Neural cell (in vitro differentiated cells): ENCODE measurements around the gene RNF4. TPM values are rescaled to one million over a fixed set of nuclear protein-coding genes. Genes with fewer than 3 reads are reported as not detected.

Experiments used
- H2AFZ ChIP-seq: fragments of 200-600, 300-800 bp; sonication (generic), shearing (Covaris generic); 2 replicates; pipeline ENCODE4 v1.6.0; 2014; ENCODE audit warnings: low read depth, mild to moderate bottlenecking, antibody characterized with exemption, low read length, moderate library complexity
- H3F3A ChIP-seq: fragments of 200-600 bp; shearing (Covaris generic); 2 replicates; pipeline ENCODE4 v1.6.1; 2016; ENCODE audit warnings: mild to moderate bottlenecking, moderate library complexity, mixed read lengths, antibody characterized with exemption, low read length; ENCODE audit not compliant: insufficient read depth, poor library complexity, severe bottlenecking
- H3K27ac ChIP-seq: fragments of 200-600, 300-800 bp; sonication (generic), shearing (Covaris generic); 2 replicates; pipeline ENCODE4 v1.5.1; 2014; ENCODE audit warnings: mild to moderate bottlenecking, low read length, moderate library complexity
- H3K27me3 ChIP-seq: fragments of 300-800, 200-600 bp; sonication (generic), shearing (Covaris generic); 2 replicates; pipeline ENCODE4 v1.6.0; 2014; ENCODE audit warnings: mild to moderate bottlenecking, low read depth, low read length, moderate library complexity; ENCODE audit not compliant: insufficient read depth
- H3K36me3 ChIP-seq: fragments of 300-800, 200-600 bp; sonication (generic), shearing (Covaris generic); 2 replicates; pipeline ENCODE4 v1.5.1; 2014; ENCODE audit warnings: mild to moderate bottlenecking, antibody characterized with exemption, low read length, moderate library complexity; ENCODE audit not compliant: insufficient read depth
- H3K4me2 ChIP-seq: fragments of 300-800, 200-600 bp; sonication (generic), shearing (Covaris generic); 2 replicates; pipeline ENCODE4 v1.6.0; 2014; ENCODE audit warnings: mild to moderate bottlenecking, low read length
- H3K4me3 ChIP-seq: fragments of 300-800, 200-600 bp; sonication (generic), shearing (Covaris generic); 2 replicates; pipeline ENCODE4 v1.5.1; 2014; ENCODE audit warnings: mild to moderate bottlenecking, low read length, moderate library complexity
- H3K79me2 ChIP-seq: fragments of 200-600 bp; shearing (Covaris generic); replicated peaks from 2 replicates; pipeline ENCODE4 v1.6.0; 2014; ENCODE audit warnings: mild to moderate bottlenecking, low read length, moderate library complexity; ENCODE audit not compliant: insufficient read depth
- H3K9ac ChIP-seq: fragments of 300-800, 200-600 bp; sonication (generic), shearing (Covaris generic); 2 replicates; pipeline ENCODE4 v1.6.1; 2016; ENCODE audit warnings: mild to moderate bottlenecking, low read length, mixed read lengths
- H3K9me2 ChIP-seq: fragments of 200-600 bp; shearing (Covaris generic); 2 replicates; pipeline ENCODE4 v1.6.1; 2016; ENCODE audit warnings: mild to moderate bottlenecking, low read length, mixed read lengths; ENCODE audit not compliant: insufficient read depth
- H3K9me3 ChIP-seq: fragments of 200-600, 300-800 bp; sonication (generic), shearing (Covaris generic); 2 replicates; pipeline ENCODE4 v1.6.1; 2016; ENCODE audit warnings: mild to moderate bottlenecking, mixed run types, low read length, moderate library complexity, mixed read lengths
- H4K20me1 ChIP-seq: fragments of 200-600 bp; shearing (Covaris generic); 2 replicates; pipeline ENCODE4 v1.6.1; 2016; ENCODE audit warnings: mild to moderate bottlenecking, mixed run types; ENCODE audit not compliant: insufficient read depth
- EP300 ChIP-seq: fragments of 450-650 bp; conservative IDR thresholded peaks from 2 replicates; pipeline ENCODE4 v1.6.1; 2014; ENCODE audit warnings: antibody characterized with exemption, mild to moderate bottlenecking, moderate library complexity; ENCODE audit not compliant: poor library complexity, severe bottlenecking
- EZH2 ChIP-seq: fragments of 200-600, 300-800 bp; shearing (Covaris generic), sonication (generic); IDR thresholded peaks from 2 replicates; pipeline ENCODE4 v1.6.1; 2014; ENCODE audit warnings: antibody characterized with exemption, low read length, borderline replicate concordance, mild to moderate bottlenecking; ENCODE audit not compliant: insufficient read depth, poor library complexity, severe bottlenecking
- MXI1 ChIP-seq: fragments of 450-650 bp; conservative IDR thresholded peaks from 2 replicates; pipeline ENCODE4 v1.6.1; 2014; ENCODE audit warnings: antibody characterized with exemption, mild to moderate bottlenecking; ENCODE audit not compliant: poor library complexity, severe bottlenecking
- POLR2AphosphoS5 ChIP-seq: IDR thresholded peaks from 2 replicates; pipeline ENCODE4 v1.6.1; 2012
- RAD21 ChIP-seq: fragments of 450-650 bp; conservative IDR thresholded peaks from 2 replicates; pipeline ENCODE4 v1.6.1; 2014; ENCODE audit warnings: antibody characterized with exemption, mild to moderate bottlenecking, moderate library complexity
- SMC3 ChIP-seq: fragments of 450-650 bp; conservative IDR thresholded peaks from 2 replicates; pipeline ENCODE4 v1.6.1; 2014; ENCODE audit warnings: antibody characterized with exemption, mild to moderate bottlenecking, moderate library complexity; ENCODE audit not compliant: poor library complexity
- TAF1 ChIP-seq: IDR thresholded peaks from 2 replicates; pipeline ENCODE4 v1.6.1; 2012; ENCODE audit warnings: low read depth
- polyA plus RNA-seq: library from polyadenylated mRNA; depleted of rRNA; stranded (reverse); fragments of >200 nt; gene quantifications from 2 replicates; pipeline ENCODE4 v1.2.3, GENCODE V29; 2014
- TF ChIP-seq, protein P1 (sequence below): IDR thresholded peaks from 2 replicates; pipeline ENCODE4 v1.6.1; 2012; ENCODE audit warnings: borderline replicate concordance
- TF ChIP-seq, protein P2 (sequence below): fragments of 450-650 bp; IDR thresholded peaks from 2 replicates; pipeline ENCODE4 v1.5.1; 2014; ENCODE audit warnings: antibody characterized with exemption, mild to moderate bottlenecking, moderate library complexity; ENCODE audit not compliant: poor library complexity, severe bottlenecking

The RNF4 gene
- polyA plus RNA-seq, 1 donor from 2014 or later, result 48.2 TPM

DNA sequence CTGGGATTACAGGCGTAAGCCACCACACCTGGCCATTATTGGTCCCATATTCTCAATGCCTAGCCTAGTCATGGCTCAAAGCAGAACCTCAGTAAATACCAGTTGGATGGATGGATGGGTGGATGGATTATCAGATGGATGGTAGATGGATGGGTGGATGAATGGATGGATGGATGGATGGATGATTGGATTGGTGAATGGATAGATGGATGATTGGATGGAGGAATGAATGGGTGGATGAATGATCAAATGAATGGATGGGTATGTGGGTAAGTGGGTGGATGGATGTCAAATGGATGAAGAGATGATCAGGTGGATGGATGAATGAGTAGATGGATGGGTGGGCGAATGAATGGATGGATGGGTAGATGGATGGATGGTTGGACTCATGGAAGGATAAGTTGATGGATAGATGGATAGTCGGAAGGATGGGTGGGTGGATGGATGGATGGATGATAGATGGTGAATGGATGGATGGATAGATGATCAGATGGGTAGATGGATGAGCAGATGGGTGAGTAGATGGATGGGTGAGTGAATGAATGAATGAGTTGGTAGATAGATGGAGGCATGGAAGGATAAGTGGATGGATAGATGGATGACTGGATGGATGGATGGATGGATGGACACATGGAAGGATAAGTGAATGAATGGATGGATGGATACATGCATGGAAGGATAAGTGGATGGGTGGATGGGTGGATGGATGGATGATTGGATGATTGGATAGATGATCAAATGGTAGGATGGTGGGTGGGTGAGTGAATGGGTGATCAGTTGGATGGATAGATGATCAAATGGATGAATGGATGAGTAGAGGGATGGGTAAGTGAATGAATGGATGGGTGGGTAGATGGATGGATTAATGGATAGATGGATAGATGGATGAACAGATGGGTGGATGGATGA, 22.0 kb upstream of the RNF4 start:
- no peaks in the 10 kb centered on the region for H3K9me3 ChIP-seq
- H3K4me2 ChIP-seq, result no peak overlapping the region
- no peaks in the 10 kb centered on the region for H3K79me2 ChIP-seq
- H3K4me3 ChIP-seq, result no peak overlapping the region
- H4K20me1 ChIP-seq, result no peaks in the 10 kb centered on the region
- TF ChIP-seq RAD21 (no peak), TAF1 (no peak), SMC3 (no peak), EP300 (no peak), POLR2AphosphoS5 (no peak), EZH2 (no peak), MXI1 (no peak)
- TF ChIP-seq, protein P1, sequence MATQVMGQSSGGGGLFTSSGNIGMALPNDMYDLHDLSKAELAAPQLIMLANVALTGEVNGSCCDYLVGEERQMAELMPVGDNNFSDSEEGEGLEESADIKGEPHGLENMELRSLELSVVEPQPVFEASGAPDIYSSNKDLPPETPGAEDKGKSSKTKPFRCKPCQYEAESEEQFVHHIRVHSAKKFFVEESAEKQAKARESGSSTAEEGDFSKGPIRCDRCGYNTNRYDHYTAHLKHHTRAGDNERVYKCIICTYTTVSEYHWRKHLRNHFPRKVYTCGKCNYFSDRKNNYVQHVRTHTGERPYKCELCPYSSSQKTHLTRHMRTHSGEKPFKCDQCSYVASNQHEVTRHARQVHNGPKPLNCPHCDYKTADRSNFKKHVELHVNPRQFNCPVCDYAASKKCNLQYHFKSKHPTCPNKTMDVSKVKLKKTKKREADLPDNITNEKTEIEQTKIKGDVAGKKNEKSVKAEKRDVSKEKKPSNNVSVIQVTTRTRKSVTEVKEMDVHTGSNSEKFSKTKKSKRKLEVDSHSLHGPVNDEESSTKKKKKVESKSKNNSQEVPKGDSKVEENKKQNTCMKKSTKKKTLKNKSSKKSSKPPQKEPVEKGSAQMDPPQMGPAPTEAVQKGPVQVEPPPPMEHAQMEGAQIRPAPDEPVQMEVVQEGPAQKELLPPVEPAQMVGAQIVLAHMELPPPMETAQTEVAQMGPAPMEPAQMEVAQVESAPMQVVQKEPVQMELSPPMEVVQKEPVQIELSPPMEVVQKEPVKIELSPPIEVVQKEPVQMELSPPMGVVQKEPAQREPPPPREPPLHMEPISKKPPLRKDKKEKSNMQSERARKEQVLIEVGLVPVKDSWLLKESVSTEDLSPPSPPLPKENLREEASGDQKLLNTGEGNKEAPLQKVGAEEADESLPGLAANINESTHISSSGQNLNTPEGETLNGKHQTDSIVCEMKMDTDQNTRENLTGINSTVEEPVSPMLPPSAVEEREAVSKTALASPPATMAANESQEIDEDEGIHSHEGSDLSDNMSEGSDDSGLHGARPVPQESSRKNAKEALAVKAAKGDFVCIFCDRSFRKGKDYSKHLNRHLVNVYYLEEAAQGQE, result no peak
- TF ChIP-seq, protein P2, sequence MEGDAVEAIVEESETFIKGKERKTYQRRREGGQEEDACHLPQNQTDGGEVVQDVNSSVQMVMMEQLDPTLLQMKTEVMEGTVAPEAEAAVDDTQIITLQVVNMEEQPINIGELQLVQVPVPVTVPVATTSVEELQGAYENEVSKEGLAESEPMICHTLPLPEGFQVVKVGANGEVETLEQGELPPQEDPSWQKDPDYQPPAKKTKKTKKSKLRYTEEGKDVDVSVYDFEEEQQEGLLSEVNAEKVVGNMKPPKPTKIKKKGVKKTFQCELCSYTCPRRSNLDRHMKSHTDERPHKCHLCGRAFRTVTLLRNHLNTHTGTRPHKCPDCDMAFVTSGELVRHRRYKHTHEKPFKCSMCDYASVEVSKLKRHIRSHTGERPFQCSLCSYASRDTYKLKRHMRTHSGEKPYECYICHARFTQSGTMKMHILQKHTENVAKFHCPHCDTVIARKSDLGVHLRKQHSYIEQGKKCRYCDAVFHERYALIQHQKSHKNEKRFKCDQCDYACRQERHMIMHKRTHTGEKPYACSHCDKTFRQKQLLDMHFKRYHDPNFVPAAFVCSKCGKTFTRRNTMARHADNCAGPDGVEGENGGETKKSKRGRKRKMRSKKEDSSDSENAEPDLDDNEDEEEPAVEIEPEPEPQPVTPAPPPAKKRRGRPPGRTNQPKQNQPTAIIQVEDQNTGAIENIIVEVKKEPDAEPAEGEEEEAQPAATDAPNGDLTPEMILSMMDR, result no peak
- H3K36me3 ChIP-seq, result no peaks in the 10 kb centered on the region
- no peaks in the 10 kb centered on the region for H3F3A ChIP-seq
- no peak overlapping the region for H3K9ac ChIP-seq
- H2AFZ ChIP-seq, result no peak overlapping the region
- H3K27me3 ChIP-seq, result no peaks in the 10 kb centered on the region
- no peak overlapping the region for H3K27ac ChIP-seq
- no peaks in the 10 kb centered on the region for H3K9me2 ChIP-seq

DNA sequence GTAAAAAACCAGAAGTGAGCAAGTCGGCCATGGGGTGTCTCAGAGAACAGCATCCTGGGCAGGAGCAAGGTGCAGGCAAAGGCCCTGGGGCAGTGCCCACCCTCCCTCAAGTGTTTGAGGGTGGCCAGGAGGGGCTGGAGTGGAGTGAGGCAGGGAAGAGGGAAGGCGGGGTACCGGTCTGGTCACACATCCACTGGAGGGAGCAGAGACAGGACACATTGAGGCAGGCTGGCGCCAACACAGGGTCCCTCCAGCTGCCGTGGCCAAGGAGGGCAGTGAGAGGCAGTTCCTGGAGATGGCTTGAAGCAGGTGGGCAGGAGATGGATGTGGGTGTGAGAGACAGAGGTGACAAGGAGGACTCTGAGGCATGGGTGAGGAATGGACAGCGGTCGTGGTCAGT, 20.3 kb upstream of the RNF4 start:
- no peaks in the 10 kb centered on the region for H3K9me3 ChIP-seq
- H3K27ac ChIP-seq, result no peak overlapping the region
- H3K9me2 ChIP-seq, result no peaks in the 10 kb centered on the region
- H3K9ac ChIP-seq, result no peak overlapping the region
- no peak overlapping the region for H3K4me3 ChIP-seq
- H4K20me1 ChIP-seq, result no peaks in the 10 kb centered on the region
- no peak overlapping the region for H3K4me2 ChIP-seq
- H3K36me3 ChIP-seq, result no peaks in the 10 kb centered on the region
- TF ChIP-seq, protein P1, result no peak
- TF ChIP-seq TAF1, result no peak
- TF ChIP-seq RAD21, result no peak
- no peak for TF ChIP-seq EZH2
- no peak for TF ChIP-seq POLR2AphosphoS5
- no peak for TF ChIP-seq EP300
- TF ChIP-seq, protein P2, result no peak
- no peak for TF ChIP-seq SMC3
- no peak for TF ChIP-seq MXI1
- H2AFZ ChIP-seq, result no peak overlapping the region
- H3F3A ChIP-seq, result no peaks in the 10 kb centered on the region
- H3K79me2 ChIP-seq, result no peaks in the 10 kb centered on the region
- no peaks in the 10 kb centered on the region for H3K27me3 ChIP-seq
